Activated CD4-positive, alpha-beta T cell treated with anti-CD3 and anti-CD28 coated beads, Interleukin-2, amount 50 U/mL, for 16 hours (primary cell): ENCODE results near the gene LTBP1.

ENCODE experiments used
- DNase-seq: peaks from one replicate; pipeline ENCODE4 v3.0.0-alpha.2; 2020

Gene LTBP1

GRCh38 chr2:32931945-32932709 lies 14.6 kb upstream of the LTBP1 start:
- no peak for DNase-seq

- DNase-seq = no peak
These were observed 13.7 kb upstream of the LTBP1 start for GRCh38 chr2:32932825-32933755.

- no peak for DNase-seq
These were observed 13.0 kb upstream of the LTBP1 start for GRCh38 chr2:32933756-32934095.

- no peak for DNase-seq
These were observed 8.9 kb upstream of the LTBP1 start for GRCh38 chr2:32937602-32938448.

GRCh38 chr2:32938934-32939333 lies 7.8 kb upstream of the LTBP1 start:
- no peak for DNase-seq

GRCh38 chr2:32940316-32940997 lies 6.3 kb upstream of the LTBP1 start:
- DNase-seq = no peak

- DNase-seq = no peak
These were observed 4.6 kb upstream of the LTBP1 start for GRCh38 chr2:32941944-32942690.

- DNase-seq = no peak
These were observed 3.8 kb upstream of the LTBP1 start for GRCh38 chr2:32942793-32943485.

- DNase-seq = no peak
These were observed 1.5 kb upstream of the LTBP1 start for GRCh38 chr2:32945286-32945685.

GRCh38 chr2:32947076-32947483 lies 327 bp downstream of the LTBP1 start:
- no peak for DNase-seq

GRCh38 chr2:32947484-32948143 lies 861 bp downstream of the LTBP1 start:
- DNase-seq = peak; percentile 32

- DNase-seq = no peak
These were observed 1.5 kb downstream of the LTBP1 start for GRCh38 chr2:32948266-32948665.

GRCh38 chr2:32949260-32949659 lies 2.5 kb downstream of the LTBP1 start:
- DNase-seq = no peak

GRCh38 chr2:32951672-32952071 lies 4.9 kb downstream of the LTBP1 start:
- no peak for DNase-seq

- no peak for DNase-seq
These were observed 6.2 kb downstream of the LTBP1 start for GRCh38 chr2:32952761-32953476.

GRCh38 chr2:32954206-32954605 lies 7.5 kb downstream of the LTBP1 start:
- no peak for DNase-seq

- DNase-seq = no peak
These were observed 12.1 kb downstream of the LTBP1 start for GRCh38 chr2:32958821-32959220.

- no peak for DNase-seq
These were observed 13.5 kb downstream of the LTBP1 start for GRCh38 chr2:32960238-32960637.

- no peak for DNase-seq
These were observed 14.1 kb downstream of the LTBP1 start for GRCh38 chr2:32960647-32961403.
